Aorta (tissue), 5 donors: ENCODE data around the gene PDCL3. TPM values are rescaled to one million over a fixed set of nuclear protein-coding genes. Genes with fewer than 3 reads are reported as not detected.

Experiments
- ATAC-seq: fragments of 200-7000 bp; cut with Tn5 transposase; one replicate; pipeline ENCODE4 v1.9.1; 2022; ENCODE audit warnings: moderate library complexity; ENCODE audit not compliant: low FRiP score
- DNase-seq, 2 donors: peaks; one replicate each; pipeline ENCODE4 v3.0.0-alpha.2; 2020
- H3K27ac ChIP-seq, 2 donors: one replicate each; pipeline ENCODE4 v1.5.1; 2013; ENCODE audit warnings: low read length in 2 of 2, mild to moderate bottlenecking in 2 of 2, moderate library complexity in 2 of 2, control low read depth in 1 of 2, inconsistent platforms in 1 of 2, low read depth in 1 of 2
- H3K27me3 ChIP-seq, 2 donors: one replicate each; pipeline ENCODE4 v1.6.1; 2013; ENCODE audit warnings: control low read depth in 1 of 2, low read length in 1 of 2, mild to moderate bottlenecking in 1 of 2, moderate library complexity in 1 of 2; ENCODE audit not compliant: insufficient read depth in 2 of 2, control insufficient read depth in 1 of 2
- H3K36me3 ChIP-seq, 2 donors: one replicate each; pipeline ENCODE4 v1.6.1; 2013; ENCODE audit warnings: control low read depth in 1 of 2, low read length in 1 of 2, mild to moderate bottlenecking in 1 of 2; ENCODE audit not compliant: insufficient read depth in 2 of 2, control insufficient read depth in 1 of 2
- H3K4me1 ChIP-seq, 2 donors: one replicate each; pipeline ENCODE4 v1.6.1; 2013; ENCODE audit warnings: low read length in 2 of 2, control low read depth in 1 of 2, mild to moderate bottlenecking in 1 of 2, moderate library complexity in 1 of 2; ENCODE audit not compliant: insufficient read depth in 2 of 2, control insufficient read depth in 1 of 2
- H3K4me3 ChIP-seq, 2 donors: one replicate each; pipeline ENCODE4 v1.5.1; 2013; ENCODE audit warnings: low read length in 2 of 2, control low read depth in 1 of 2, mild to moderate bottlenecking in 1 of 2
- H3K9me3 ChIP-seq: one replicate; pipeline ENCODE4 v1.6.1; 2013; ENCODE audit warnings: mild to moderate bottlenecking, low read length; ENCODE audit not compliant: control insufficient read depth
- WGBS, 2 donors: extraction: QIAGEN DNeasy Blood & Tissue Kit; methylation state at CpG; one replicate each; pipeline ENCODE4 v1.1.7; 2013; 5-methylcytosine and 5-hydroxymethylcytosine counted together
- intact Hi-C, 2 donors: fragments of 100-400 bp; cut with DNase I; formaldehyde crosslinking; loops; one replicate each; pipeline versions ENCODE4 v1.14.2 to v1.15.0; 2022
- polyA plus RNA-seq, 2 donors: library from polyadenylated mRNA; stranded (reverse); fragments of 200-250 nt; gene quantifications; one replicate each; pipeline ENCODE4 v1.2.3, GENCODE V29; 2013
- total RNA-seq, 2 donors: library from RNA; stranded (reverse); fragmentation: NEBNext Ultra II Directional; extraction: Animal tissue kit (Norgen Biotek cat#: 25700); gene quantifications; one replicate each; pipeline ENCODE4 v1.2.1, GENCODE V29; 2021
- donor health status: healthy with polysubstance abuse.
- donor health status: Bipolar disorder and iron deficiency.
- donor health status: DM: no; HTN: no; CAD: no.
- donor health status: DM: no; HTN: no; CAD: no.
- donor health status: DM: yes; HTN: yes; CAD: no.

Gene PDCL3
- total and polyA plus RNA-seq, 4 donors: 15.8 to 50.8 (median 21.4) TPM

DNA sequence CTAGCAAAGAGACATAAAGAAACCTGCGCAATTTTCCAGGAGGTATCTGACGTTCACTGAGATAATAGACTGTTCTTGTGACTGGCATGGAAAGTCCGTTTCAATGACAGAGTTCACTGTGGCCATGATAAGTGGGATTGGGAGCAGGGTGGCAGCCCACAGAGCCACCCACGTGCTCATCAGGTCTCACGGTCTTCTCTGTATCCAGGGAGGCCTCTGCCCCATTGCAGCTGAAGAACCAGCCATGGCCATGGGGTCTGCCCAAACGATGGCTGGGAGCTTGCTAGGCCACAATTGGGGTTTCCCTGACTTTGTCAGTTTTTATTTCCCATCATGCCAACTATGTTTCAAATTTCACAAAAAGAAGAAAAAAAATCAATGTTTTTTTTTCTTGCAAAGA lies 57.2 kb downstream of the PDCL3 start:
- no peaks in the 10 kb centered on the region for H3K9me3 ChIP-seq
- H3K36me3 ChIP-seq: no peaks in the 10 kb centered on the region
- H3K4me3 ChIP-seq: no peak overlapping the region
- ATAC-seq: no peak
- no peak for DNase-seq
- H3K27me3 ChIP-seq: no peaks in the 10 kb centered on the region
- WGBS, 2 donors: 82 to 86% methylated on average over 6 of the region's 6 CpGs
- H3K27ac ChIP-seq: no peak overlapping the region
- no peaks in the 10 kb centered on the region for H3K4me1 ChIP-seq
- intact Hi-C loops: no loop called here

DNA sequence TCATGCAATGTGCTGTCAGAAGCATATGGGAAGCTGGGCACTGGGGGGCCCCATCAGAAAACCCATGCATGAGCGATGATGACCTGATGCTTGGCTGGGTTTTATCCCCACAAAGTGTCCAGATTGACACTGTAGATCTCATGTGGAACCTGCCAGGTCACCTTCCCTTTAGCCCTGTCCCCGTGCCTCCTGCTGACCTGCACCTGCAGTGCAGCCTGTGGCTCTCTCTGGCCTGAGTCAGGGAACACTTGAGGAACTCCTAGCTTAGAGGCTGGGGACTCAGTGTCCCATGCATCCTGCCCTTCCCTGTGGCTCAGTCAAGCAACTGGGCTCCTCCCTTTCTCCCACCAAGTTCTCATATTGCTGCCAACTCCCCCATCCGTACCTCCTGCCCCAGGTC lies 57.7 kb downstream of the PDCL3 start:
- DNase-seq (no peak), ATAC-seq (no peak)
- Histone ChIP-seq H3K27ac (no peak overlapping the region), H3K9me3 (no peaks in the 10 kb centered on the region), H3K4me3 (no peak overlapping the region), H3K36me3 (no peaks in the 10 kb centered on the region), H3K27me3 (no peaks in the 10 kb centered on the region), H3K4me1 (no peaks in the 10 kb centered on the region)
- intact Hi-C loops: no loop called here
- 79 to 86% methylated on average over 3 of the region's 3 CpGs for WGBS, 2 donors

DNA sequence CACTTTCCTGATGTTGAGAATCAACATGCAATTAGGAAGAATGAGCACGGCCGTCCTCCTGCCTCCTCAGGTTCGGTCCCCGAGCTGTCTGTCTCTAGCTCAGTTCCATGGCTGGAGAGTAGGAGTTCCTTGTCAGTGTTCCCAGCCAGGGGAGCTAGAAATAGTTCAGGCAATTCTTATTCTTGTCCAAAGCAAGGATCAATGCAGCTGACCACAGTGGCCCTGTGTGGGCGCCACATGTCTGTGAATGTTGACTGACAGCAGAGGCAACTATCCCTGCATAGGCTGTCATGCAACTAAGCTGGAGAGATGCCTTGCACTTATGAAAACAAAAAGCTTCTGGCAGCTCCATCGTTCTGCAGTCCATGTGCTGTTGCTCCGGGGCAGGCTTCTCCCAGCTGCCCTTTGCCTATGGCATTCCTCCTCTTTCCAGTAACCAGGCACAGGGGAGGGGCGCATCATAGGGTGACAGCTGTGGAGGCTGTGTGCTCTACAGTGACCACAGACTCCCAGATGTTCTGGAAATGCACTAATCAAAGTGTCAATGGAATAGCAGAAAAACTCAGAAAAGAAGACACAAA lies 58.7 kb downstream of the PDCL3 start:
- DNase-seq: no peak
- intact Hi-C loops: no loop called here
- no peaks in the 10 kb centered on the region for H3K36me3 ChIP-seq

DNA sequence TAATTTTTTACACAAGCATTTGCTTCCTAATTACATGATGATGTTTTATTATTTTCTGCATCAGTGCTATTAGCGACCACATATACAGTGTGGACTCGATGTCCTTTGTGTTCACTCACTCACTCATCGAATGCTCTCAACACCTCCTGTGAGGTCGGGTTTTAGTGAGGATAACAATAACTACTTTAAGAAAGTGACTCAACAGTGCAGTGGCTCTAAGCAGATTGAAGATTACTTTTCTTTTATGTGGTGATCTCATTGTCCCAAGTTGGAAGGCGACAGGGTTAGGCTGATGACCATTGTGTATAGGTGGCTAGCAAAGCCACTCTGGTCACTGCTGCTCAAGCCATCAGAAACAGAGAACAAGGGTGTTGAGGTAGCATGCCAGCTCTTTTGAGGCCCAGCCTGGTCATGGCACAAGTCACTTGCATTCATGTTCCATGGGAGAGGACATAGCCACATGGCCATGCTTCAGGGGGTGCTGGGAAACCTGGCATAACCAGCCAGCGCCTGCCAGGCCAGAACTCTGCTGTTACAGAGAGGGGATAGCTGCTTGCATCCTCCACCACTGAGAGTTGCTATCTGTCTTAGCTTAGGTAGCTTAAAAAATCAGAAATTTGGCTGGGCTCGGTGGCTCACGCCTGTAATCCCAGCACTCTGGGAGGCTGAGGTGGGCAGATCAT lies 60.4 kb downstream of the PDCL3 start:
- no peak overlapping the region for H3K4me3 ChIP-seq
- WGBS, 2 donors: 74 to 79% methylated on average over 8 of the region's 8 CpGs
- DNase-seq (no peak), ATAC-seq (no peak)
- intact Hi-C loops: no loop called here
- H3K36me3 ChIP-seq: no peaks in the 10 kb centered on the region
- H3K27ac ChIP-seq: no peak overlapping the region
- H3K27me3 ChIP-seq: no peaks in the 10 kb centered on the region
- no peaks in the 10 kb centered on the region for H3K4me1 ChIP-seq
- no peaks in the 10 kb centered on the region for H3K9me3 ChIP-seq

More for the DNA sequence above, 58.7 kb downstream of the PDCL3 start:
- ATAC-seq: no peak
- Histone ChIP-seq H3K4me1 (no peaks in the 10 kb centered on the region), H3K4me3 (no peak overlapping the region), H3K27me3 (no peaks in the 10 kb centered on the region), H3K9me3 (no peaks in the 10 kb centered on the region), H3K27ac (no peak overlapping the region)
- 83% methylated on average over 8 of the region's 8 CpGs for WGBS, 2 donors

DNA sequence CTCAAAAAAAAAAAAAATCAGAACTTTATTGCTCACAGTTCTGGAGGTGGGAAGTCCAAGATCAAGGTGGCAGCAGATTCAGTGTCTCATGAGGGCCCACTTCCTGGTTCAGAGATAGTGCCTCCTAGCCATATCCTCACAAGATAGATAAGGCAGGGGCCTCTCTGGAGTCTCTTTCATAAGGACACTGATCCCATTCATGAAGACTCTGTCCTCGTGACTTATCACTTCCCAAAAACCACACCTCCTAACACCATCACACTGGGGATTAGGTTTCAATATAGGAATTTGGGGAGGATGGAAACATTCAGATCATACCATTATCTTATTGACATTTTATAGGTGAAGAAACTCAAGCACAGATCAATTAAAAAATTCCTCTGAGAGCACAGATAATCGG lies 61.1 kb downstream of the PDCL3 start:
- Histone ChIP-seq H3K27ac (no peak overlapping the region), H3K4me3 (no peak overlapping the region), H3K4me1 (no peaks in the 10 kb centered on the region), H3K36me3 (no peaks in the 10 kb centered on the region), H3K9me3 (no peaks in the 10 kb centered on the region), H3K27me3 (no peaks in the 10 kb centered on the region)
- 91 to 94% methylated on average over 2 of the region's 2 CpGs for WGBS, 2 donors
- intact Hi-C loops: no loop called here
- no peak for DNase-seq
- ATAC-seq: no peak

DNA sequence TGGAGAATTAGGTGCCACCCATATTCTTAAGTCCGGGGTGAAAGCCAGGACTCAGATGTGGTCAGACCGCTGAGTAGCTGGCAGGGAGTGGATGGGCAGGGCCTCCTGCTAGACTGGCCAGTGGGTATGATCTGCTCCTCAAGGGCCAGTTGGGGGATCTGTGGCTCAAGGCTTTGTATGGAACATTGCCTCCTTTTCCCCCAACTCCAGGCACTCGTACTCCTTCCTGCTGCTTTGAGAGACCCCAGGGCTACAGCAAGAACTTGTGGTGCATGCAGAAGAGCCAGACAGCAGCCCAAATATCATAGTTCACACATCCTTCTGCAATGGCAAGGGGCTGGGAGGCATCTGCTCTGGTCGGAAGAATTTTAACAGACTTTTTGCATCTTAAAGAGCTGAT lies 61.7 kb downstream of the PDCL3 start:
- 73 to 78% methylated on average over 4 of the region's 4 CpGs for WGBS, 2 donors
- no peak overlapping the region for H3K27ac ChIP-seq
- no peaks in the 10 kb centered on the region for H3K36me3 ChIP-seq
- no peaks in the 10 kb centered on the region for H3K27me3 ChIP-seq
- H3K4me3 ChIP-seq: no peak overlapping the region
- intact Hi-C loops: no loop called here
- no peak for ATAC-seq
- H3K9me3 ChIP-seq: no peaks in the 10 kb centered on the region
- no peak for DNase-seq
- no peaks in the 10 kb centered on the region for H3K4me1 ChIP-seq

DNA sequence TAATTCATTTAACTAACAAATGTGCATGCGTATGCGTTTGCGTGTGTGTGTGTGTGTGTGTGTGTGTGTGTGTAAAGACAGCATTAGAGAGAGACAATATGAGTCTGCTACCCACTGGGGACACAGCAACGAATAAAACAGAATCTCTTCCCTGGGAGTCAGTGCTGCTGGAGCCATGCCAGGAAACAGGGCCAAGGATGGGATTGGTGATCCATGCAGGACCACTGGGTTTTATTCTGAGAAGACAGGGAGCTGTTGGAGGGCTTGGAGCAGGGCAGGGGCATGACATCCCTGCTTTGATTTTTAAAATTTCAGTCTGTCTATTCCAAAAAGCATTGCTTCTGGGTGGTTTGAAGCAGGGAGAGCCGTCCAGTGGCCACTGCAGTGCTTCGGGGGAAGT lies 62.9 kb downstream of the PDCL3 start:
- no peak overlapping the region for H3K27ac ChIP-seq
- ATAC-seq (no peak), DNase-seq (no peak)
- H3K4me3 ChIP-seq: no peak overlapping the region
- H3K27me3 ChIP-seq: no peaks in the 10 kb centered on the region
- no peaks in the 10 kb centered on the region for H3K4me1 ChIP-seq
- WGBS, 2 donors: 63 to 71% methylated on average over 6 of the region's 6 CpGs
- intact Hi-C loops: no loop called here
- no peaks in the 10 kb centered on the region for H3K36me3 ChIP-seq
- no peaks in the 10 kb centered on the region for H3K9me3 ChIP-seq

Other genes starting within 250 kb of the PDCL3 start
- 10 to 100 TPM; 10.3 to 10.9 TPM for gene LONRF2, start 240.5 kb upstream of the PDCL3 start, total RNA-seq
- under 1 TPM; 0.43 to 0.75 TPM for gene LONRF2, start 240.5 kb upstream of the PDCL3 start, polyA plus RNA-seq
- gene CHST10, start 145.3 kb upstream of the PDCL3 start, total RNA-seq: 1 to 10 TPM; 6.0 to 6.7 TPM
- gene CHST10, start 145.3 kb upstream of the PDCL3 start, polyA plus RNA-seq: 1 to 10 TPM; 2.1 to 3.9 TPM
- not detected for gene NMS, start 92.5 kb upstream of the PDCL3 start, total RNA-seq
- not detected for gene NMS, start 92.5 kb upstream of the PDCL3 start, polyA plus RNA-seq